Activated CD4-positive, alpha-beta T cell treated with anti-CD3 and anti-CD28 coated beads for 24 hours (primary cell): ENCODE data around the gene SLC16A12.
A peak's percentile ranks its signal among the peaks of the same experiment; 100 is the strongest.
"Not testable (repeated sequence)": the region's sequence is repeated elsewhere in the genome, so short reads cannot be mapped to it uniquely, and the experiment has no call there.

Experiments used
- DNase-seq, 2 donors: peaks; one replicate each; pipeline ENCODE4 v3.0.0-alpha.2; 2020; ENCODE audit warnings: low read depth in 2 of 2

The SLC16A12 gene

GRCh38 chr10:89419548-89419947 is 115.8 kb downstream of the SLC16A12 start:
- no peak for DNase-seq

GRCh38 chr10:89416465-89416864 is 118.9 kb downstream of the SLC16A12 start:
- no peak for DNase-seq

- peak in 1 of 2 donors; percentile 17 for DNase-seq
Observed at GRCh38 chr10:89414879-89415821, 120.2 kb downstream of the SLC16A12 start.

DNA sequence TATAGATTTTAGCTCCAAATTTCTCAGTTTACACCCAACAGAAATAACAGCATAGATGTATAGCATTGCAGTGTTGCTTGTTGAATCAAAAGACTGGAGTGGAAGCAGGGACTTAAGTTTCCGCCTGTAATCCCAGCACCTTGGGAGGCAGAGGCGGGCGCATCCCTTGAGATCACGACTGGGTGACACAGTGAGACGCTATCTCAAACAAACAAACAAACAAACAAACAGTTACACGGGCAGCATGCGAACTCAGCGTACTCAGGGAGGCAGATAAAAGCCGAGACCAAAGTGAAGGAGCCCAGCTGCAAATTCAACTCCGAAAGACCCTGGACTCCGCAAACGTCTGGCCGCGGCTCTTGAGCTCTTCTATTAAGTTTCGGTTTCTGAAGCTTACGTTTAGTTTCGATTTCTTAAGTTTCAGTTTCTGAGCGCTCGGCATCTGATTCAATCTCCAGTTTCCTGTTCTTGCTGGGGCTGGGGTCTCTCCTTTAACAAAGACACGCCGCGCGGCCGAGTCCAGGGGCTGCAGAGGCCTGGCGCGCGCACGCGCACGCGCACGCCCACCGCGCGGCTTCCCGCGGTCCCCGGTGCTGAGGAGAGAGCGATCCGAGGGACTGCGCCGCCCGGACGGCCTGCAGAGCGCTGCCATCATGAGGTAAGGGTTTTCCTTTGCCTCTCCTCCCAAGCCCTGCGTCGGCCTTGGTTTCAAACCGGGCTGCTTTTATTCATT is 121.1 kb downstream of the SLC16A12 start, which contains the start of gene IFIT5:
IFIT5 (plus strand) TSS at position 423 of the 733 bp plus-strand sequence; CDS start at position 654, 231 bp downstream.
- peak in 1 of 2 donors; percentile 42 for DNase-seq

GRCh38 chr10:89413398-89413912 is 121.9 kb downstream of the SLC16A12 start:
- DNase-seq, result no peak

DNA sequence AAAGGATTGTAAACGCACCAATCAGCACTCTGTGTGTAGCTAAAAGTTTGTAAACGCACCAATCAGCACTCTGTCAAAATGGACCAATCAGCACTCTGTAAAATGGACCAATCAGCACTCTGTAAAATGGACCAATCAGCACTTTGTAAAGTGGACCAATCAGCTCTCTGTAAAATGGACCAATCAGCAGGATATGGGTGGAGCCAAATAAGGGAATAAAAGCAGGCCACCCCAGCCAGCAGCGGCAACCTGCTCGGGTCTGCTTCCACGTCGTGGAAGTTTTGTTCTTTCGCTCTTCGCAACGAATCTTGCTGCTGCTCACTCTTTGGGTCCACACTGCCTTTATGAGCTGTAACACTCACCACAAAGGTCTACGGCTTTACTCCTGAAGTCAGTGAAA is 123.1 kb downstream of the SLC16A12 start:
- DNase-seq, result not testable (repeated sequence)

DNA sequence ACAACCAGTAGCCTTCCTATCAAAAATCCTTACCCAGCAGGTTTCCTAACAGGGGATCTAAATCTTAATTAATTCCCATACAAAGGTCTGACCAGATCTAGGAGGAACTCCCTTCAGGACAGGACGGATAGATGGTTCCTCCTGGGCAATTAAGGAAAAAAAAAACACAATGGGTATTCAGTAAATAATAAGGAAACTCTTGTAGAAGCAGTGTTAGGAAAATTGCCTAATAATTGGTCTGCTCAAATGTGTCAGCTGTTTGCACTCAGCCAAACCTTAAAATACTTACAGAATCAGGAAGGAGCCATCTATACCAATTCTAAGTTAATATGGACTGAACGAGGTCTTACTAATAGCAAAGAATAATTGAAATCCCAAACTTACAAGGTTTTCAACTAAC is 124.3 kb downstream of the SLC16A12 start:
- DNase-seq, result not testable (repeated sequence)

DNA sequence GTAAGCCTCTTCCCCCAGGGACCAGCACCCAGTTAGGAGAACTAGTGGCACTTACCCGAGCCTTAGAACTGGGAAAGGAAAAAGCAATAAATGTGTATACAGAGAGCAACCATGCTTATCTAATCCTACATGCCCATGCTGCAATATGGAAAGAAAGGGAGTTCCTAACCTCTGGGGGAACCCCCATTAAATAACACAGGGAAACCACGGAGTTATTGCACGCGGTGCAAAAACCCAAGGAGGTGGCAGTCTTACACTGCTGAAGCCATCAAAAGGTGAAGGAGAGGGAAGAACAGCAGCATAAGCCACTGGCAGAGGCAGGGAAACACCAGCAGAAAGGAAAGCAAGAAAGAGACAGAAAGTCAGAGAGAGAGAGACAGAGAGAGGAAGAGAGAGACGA is 124.8 kb downstream of the SLC16A12 start:
- DNase-seq, result not testable (repeated sequence)

DNA sequence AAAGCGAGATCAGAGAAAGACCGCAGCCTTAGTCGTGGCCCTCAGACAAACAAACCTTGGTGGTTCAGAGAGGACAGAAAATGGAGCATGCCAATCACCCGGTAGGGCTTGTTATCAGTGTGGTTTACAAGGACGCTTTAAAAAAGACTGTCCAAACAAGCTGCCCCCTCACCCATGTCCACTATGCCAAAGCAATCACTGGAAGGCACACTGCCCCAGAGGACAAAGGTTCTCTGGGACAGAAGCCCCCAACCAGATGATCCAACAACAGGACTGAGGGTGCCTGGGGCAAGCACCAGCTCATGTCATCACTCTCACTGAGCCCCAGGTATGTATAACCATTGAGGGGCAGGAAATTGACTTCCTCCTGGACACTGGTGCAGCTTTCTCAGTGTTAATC is 126.1 kb downstream of the SLC16A12 start:
- not testable (repeated sequence) for DNase-seq

DNA sequence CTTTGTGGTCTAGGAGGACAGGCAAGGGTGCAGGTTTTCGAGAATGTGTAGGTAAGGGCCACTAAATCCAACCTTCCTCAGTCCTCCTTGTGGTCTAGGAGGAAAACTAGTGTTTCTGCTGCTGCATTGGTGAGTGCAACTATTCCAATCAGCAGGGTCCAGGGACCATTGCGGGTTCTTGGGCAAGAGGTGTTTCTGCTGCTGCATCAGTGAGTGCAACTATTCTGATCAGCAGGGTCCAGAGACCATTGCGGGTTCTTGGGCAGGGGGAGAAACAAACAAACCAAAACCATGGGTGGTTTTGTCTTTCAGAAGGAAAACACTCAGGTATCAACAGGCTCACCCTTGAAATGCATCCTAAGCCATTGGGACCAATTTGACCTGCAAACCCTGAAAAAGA is 127.6 kb downstream of the SLC16A12 start:
- not testable (repeated sequence) for DNase-seq

DNA sequence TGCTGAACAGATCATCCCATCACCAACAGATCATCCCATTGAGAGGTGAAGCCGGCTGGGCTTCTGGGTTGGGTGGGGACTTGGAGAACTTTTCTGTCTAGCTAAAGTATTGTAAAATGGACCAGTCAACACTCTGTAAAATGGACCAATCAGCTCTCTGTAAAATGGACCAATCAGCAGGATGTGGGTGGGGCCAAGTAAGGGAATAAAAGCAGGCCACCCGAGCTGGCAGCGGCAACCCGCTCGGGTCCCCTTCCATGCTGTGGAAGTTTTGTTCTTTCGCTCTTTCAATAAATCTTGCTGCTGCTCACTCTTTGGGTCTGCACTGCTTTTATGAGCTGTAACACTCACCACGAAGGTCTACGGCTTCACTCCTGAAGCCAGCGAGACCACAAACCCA is 129.2 kb downstream of the SLC16A12 start:
- not testable (repeated sequence) for DNase-seq

GRCh38 chr10:89404104-89405047 is 131.0 kb downstream of the SLC16A12 start:
- no peak for DNase-seq

DNA sequence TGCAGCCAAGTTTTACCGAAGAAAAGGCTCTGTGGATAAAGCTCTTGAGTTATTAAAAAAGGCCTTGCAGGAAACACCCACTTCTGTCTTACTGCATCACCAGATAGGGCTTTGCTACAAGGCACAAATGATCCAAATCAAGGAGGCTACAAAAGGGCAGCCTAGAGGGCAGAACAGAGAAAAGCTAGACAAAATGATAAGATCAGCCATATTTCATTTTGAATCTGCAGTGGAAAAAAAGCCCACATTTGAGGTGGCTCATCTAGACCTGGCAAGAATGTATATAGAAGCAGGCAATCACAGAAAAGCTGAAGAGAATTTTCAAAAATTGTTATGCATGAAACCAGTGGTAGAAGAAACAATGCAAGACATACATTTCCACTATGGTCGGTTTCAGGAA is 132.4 kb downstream of the SLC16A12 start:
- DNase-seq, result no peak

GRCh38 chr10:89399956-89400355 is 135.4 kb downstream of the SLC16A12 start:
- DNase-seq, result no peak

- DNase-seq, result no peak
Observed at GRCh38 chr10:89398003-89398749, 137.2 kb downstream of the SLC16A12 start.

GRCh38 chr10:89395141-89395540 is 140.3 kb downstream of the SLC16A12 start:
- DNase-seq, result no peak

GRCh38 chr10:89393898-89394297 is 141.5 kb downstream of the SLC16A12 start:
- DNase-seq, result no peak

DNA sequence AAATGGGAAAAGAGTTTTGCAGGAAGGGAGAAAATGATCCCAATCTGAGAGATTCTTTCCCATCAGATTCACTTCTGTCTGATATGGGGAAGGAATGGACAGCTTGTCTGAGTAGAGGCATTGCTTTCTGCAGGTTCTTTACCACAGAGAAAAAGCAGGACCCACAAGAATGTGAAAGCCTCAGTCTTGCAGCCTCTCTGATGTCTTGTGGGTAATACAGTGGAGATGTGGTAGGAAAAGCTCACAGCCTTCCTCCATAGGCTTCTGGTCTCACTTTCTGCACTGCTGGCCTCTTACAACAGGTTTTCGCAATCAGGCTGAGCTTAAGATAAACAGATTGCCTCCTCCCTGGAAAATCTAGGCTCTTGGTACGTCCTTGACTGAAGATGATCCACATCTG is 142.4 kb downstream of the SLC16A12 start:
- DNase-seq, result no peak

DNA sequence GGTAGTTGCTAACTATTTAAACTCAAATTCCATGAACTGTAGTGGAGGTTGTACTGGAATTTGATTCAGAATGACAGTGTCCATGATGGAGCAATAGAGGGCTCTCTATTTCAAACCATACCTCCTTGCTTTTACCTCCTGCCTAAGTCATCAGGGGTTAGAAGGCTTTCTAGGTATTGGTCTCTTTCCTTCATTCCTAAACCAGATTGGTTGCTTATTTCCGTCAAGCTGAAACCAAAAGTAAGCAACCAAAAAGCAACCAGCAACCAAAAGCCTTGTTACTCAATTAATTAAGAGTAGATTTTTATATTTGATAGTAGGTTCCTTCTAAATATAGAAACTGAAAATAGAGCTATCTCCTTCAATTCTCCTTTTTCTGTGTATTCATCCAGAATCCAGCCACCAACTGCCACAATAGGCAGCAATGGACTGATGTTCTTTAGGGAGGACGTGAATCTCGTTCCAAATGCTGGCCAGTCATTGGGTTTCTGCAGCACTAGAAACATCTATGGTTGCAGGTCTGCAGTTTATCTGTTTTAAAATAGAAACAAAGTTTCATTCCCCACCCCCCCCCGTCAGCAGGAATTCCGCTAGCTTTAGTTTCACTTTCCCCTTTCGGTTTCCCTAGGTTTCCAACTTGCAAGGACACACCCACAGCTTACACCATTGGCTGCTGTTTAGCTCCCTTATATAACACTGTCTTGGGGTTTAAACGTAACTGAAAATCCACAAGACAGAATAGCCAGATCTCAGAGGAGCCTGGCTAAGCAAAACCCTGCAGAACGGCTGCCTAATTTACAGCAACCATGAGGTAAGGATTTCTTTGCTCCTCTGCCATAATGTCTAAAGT is 143.3 kb downstream of the SLC16A12 start, which contains the start of gene IFIT1:
IFIT1 (plus strand) TSS at position 717 of the 850 bp plus-strand sequence; CDS start at position 807, 90 bp downstream.
- DNase-seq, result no peak
